Psoas muscle (tissue), 8 donors: ENCODE data around the gene VPS13A. TPM values are rescaled to one million over a fixed set of nuclear protein-coding genes. Genes with fewer than 3 reads are reported as not detected.

Experiments used
- ATAC-seq, 4 donors: fragments of 200-7000 bp; cut with Tn5 transposase; one replicate each; pipeline ENCODE4 v1.9.1; 2020; ENCODE audit warnings: moderate library complexity in 3 of 4, mild to moderate bottlenecking in 2 of 4
- DNase-seq, 2 donors: peaks; one replicate each; pipeline ENCODE4 v3.0.0-alpha.2; 2020
- H3K27ac ChIP-seq: fragments of 200-600 bp; one replicate; pipeline ENCODE4 v1.8.0; 2022
- H3K27me3 ChIP-seq, 3 donors: fragments of 200-600 bp in 1 of 3; one replicate each; pipeline versions ENCODE4 v1.6.1 to v1.8.0; 2013 to 2022; ENCODE audit warnings: low read length in 2 of 3, mild to moderate bottlenecking in 2 of 3, moderate library complexity in 1 of 3; ENCODE audit not compliant: insufficient read depth in 3 of 3
- H3K36me3 ChIP-seq, 2 donors: fragments of 200-600 bp in 1 of 2; one replicate each; pipeline versions ENCODE4 v1.6.1 to v1.8.0; 2013 to 2022; ENCODE audit warnings: low read depth in 1 of 2, mild to moderate bottlenecking in 1 of 2, moderate library complexity in 1 of 2; ENCODE audit not compliant: insufficient read depth in 1 of 2
- H3K4me1 ChIP-seq: fragments of 200-600 bp; one replicate; pipeline ENCODE4 v1.8.0; 2022
- H3K4me3 ChIP-seq: fragments of 200-600 bp; one replicate; pipeline ENCODE4 v1.8.0; 2022; ENCODE audit warnings: mild to moderate bottlenecking
- H3K9me3 ChIP-seq: fragments of 200-600 bp; one replicate; pipeline ENCODE4 v1.8.0; 2022
- CTCF ChIP-seq: fragments of 200-600 bp; IDR thresholded peaks from one replicate; pipeline ENCODE4 v1.8.0; 2022; ENCODE audit warnings: antibody characterized with exemption
- WGBS, 3 donors: extraction: QIAGEN DNeasy Blood & Tissue Kit; methylation state at CpG; one replicate each; pipeline versions ENCODE4 v1.1.6 to v1.1.7; 2013; 5-methylcytosine and 5-hydroxymethylcytosine counted together
- intact Hi-C, 2 donors: fragments of 100-400 bp; cut with DNase I; formaldehyde crosslinking; loops; one replicate each; pipeline versions ENCODE4 v1.11.0 to v1.14.2; 2022
- polyA plus RNA-seq, 3 donors: library from polyadenylated mRNA; stranded (reverse); fragments of 200-250 nt; gene quantifications; one replicate each; pipeline ENCODE4 v1.2.3, GENCODE V29; 2013
- total RNA-seq, 4 donors: library from RNA; stranded (reverse); fragmentation: NEBNext Ultra II Directional in 2 of 4; extraction: Animal tissue kit (Norgen Biotek cat#: 25700) in 2 of 4; gene quantifications; one replicate each; pipeline versions ENCODE4 v1.2.1 to v1.2.4, GENCODE V29; 2021 to 2023
- donor health status: healthy with polysubstance abuse.
- donor health status: DM: no; HTN: no; CAD: no; lungs with moderate emphysema.
- donor health status: Bipolar disorder and iron deficiency.
- donor health status: healthy.
- donor health status: DM: yes; HTN: yes; CAD: no.
- donor health status: DM: no; HTN: no; CAD: no.
- donor health status: DM: no; HTN: no; CAD: no.
- donor health status: DM: yes; HTN: yes; CAD: no.

The VPS13A gene
- total and polyA plus RNA-seq, 7 donors = 3.3 to 27.0 (median 19.4) TPM

- ATAC-seq (no peak), DNase-seq (no peak)
- Histone ChIP-seq H3K27ac (no peak overlapping the region), H3K36me3 (no peaks in the 10 kb centered on the region), H3K27me3 (peaks cover 0 to 1% (median 0%) of the 10 kb centered on the region in 3 donors), H3K4me3 (no peak overlapping the region), H3K4me1 (no peaks in the 10 kb centered on the region), H3K9me3 (no peaks in the 10 kb centered on the region)
- intact Hi-C loops = loop anchor here in 1 of 2 donors (2.0 kb wide), 1 partner anchor 194 kb away; the partner anchor contains the start of gene GNA14
- no peak for TF ChIP-seq CTCF
- 82 to 85% (median 85%) methylated on average over 3 of the region's 3 CpGs for WGBS, 3 donors
Observed at GRCh38 chr9:77454663-77455062, 277.3 kb downstream of the VPS13A start.

- DNase-seq (no peak), ATAC-seq (no peak)
- Histone ChIP-seq H3K27me3 (peaks cover 0 to 1% (median 0%) of the 10 kb centered on the region in 3 donors), H3K36me3 (no peaks in the 10 kb centered on the region), H3K4me3 (no peak overlapping the region), H3K27ac (no peak overlapping the region), H3K4me1 (no peaks in the 10 kb centered on the region), H3K9me3 (no peaks in the 10 kb centered on the region)
- 76 to 87% (median 81%) methylated on average over 8 of the region's 8 CpGs for WGBS, 3 donors
- peak; percentile 13 for TF ChIP-seq CTCF
- intact Hi-C loops = loop anchor here in 1 of 2 donors (2.0 kb wide), 1 partner anchor 193 kb away; the partner anchor contains the start of gene GNA14
Observed at GRCh38 chr9:77455312-77455927, 278.1 kb downstream of the VPS13A start.

- intact Hi-C loops = no loop called here
- H3K27me3 ChIP-seq = no peaks in the 10 kb centered on the region
- ATAC-seq = peak; percentile 83 to 95 (median 92)
- H3K4me3 ChIP-seq = no peak overlapping the region
- WGBS, 3 donors = 20 to 24% (median 22%) methylated on average over 10 of the region's 10 CpGs
- peak; percentile 83 to 86 for DNase-seq
- H3K36me3 ChIP-seq = no peaks in the 10 kb centered on the region
- H3K4me1 ChIP-seq = no peaks in the 10 kb centered on the region
- no peak overlapping the region for H3K27ac ChIP-seq
- H3K9me3 ChIP-seq = no peaks in the 10 kb centered on the region
- TF ChIP-seq CTCF = peak; percentile 81
Observed at GRCh38 chr9:77456829-77457437, 279.6 kb downstream of the VPS13A start.

- H3K4me3 ChIP-seq = no peak overlapping the region
Observed at GRCh38 chr9:77457916-77458592, 280.7 kb downstream of the VPS13A start.

More at GRCh38 chr9:77457916-77458592, 280.7 kb downstream of the VPS13A start:
- DNase-seq (peak; percentile 34 to 62), ATAC-seq (peak; percentile 73 to 88 (median 78))
- no peak overlapping the region for H3K27ac ChIP-seq
- intact Hi-C loops = no loop called here
- TF ChIP-seq CTCF = peak; percentile 67
- no peaks in the 10 kb centered on the region for H3K27me3 ChIP-seq
- 51 to 56% (median 53%) methylated on average over 15 of the region's 15 CpGs for WGBS, 3 donors
- no peaks in the 10 kb centered on the region for H3K4me1 ChIP-seq
- H3K36me3 ChIP-seq = no peaks in the 10 kb centered on the region
- H3K9me3 ChIP-seq = no peaks in the 10 kb centered on the region
